DMS153 treated with DMSO at 0.1 percent for 48 hours (cell line): Measurements from ENCODE around the gene FHIT.

Experiments
- DNase-seq: peaks from one replicate; lab custom pipeline; 2025; ENCODE audit not compliant: unreplicated experiment; lab: John Stamatoyannopoulos, UW

The FHIT gene

DNA sequence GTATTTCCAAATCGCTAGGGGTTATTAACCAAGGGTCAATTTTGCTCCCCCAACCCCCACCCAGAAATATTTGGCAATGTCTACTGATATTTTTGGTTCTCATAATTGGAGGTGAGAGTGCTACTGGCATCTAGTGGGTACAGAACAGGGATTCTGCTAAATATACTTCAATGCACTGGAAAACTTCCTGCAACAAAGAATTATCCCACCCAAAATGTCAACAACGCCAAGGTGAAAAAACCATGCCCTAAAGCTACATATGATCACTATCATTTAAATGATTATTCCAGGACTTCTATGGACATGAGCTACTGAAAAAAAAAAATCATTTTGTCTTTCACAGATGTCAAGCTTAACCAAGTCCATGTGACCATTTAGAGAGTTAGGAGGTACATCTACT is 867.9 kb downstream of the FHIT start:
- DNase-seq, result no peak

DNA sequence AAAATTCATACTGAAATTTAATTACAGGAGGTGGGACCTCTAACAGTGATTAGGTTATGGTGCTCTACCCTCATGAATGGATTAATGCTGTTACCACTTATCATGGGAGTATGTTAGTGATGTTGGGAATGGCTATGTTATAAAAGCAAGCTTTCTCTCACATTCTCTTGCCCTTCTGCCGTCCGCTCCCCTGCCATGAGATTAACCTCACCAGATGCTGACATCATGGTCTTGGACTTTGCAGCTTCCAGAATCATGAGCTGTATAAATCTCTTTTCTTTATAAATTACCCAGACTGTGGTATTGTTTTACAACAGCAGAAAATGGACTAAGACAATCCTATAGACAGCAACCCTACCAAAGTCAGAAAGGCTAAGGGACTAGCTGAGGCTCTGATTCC is 884.8 kb downstream of the FHIT start:
- DNase-seq, result no peak

DNA sequence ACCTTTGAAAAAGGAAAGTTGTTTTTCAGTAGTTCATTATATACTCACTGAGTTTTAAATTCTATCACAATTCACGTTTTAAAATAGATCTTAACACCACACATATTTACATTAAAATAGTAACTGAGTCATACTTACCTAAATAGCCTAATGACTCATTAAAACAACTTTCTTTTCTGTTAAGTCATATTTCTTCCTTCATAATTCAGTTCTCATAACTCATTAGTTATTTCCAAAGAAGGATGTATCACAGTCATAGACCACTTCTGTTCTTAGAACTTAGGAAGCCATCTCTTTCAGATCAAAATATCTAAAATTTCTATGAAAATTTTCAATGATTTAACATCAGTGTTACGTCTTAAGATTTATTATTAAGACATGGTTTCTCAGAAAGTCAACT is 885.9 kb downstream of the FHIT start:
- DNase-seq, result no peak

DNA sequence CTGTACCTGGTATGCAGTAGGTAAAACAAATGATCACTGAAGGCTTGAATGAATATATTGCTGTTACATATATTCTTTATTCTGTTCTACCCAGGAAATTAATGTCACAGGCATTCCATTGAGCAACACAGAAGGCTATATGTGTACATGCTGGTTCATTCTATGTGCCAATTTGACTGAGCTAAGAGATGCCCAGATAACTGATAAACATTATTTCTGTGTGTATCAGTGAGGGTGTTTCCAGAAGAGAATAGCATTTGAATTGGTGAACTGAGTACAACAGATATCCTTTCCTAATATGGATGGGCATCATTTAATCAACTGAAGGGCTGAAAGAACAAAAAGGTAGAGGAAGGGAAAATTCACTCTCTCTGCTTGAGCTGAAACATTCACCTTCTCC is 886.8 kb downstream of the FHIT start:
- DNase-seq, result no peak

DNA sequence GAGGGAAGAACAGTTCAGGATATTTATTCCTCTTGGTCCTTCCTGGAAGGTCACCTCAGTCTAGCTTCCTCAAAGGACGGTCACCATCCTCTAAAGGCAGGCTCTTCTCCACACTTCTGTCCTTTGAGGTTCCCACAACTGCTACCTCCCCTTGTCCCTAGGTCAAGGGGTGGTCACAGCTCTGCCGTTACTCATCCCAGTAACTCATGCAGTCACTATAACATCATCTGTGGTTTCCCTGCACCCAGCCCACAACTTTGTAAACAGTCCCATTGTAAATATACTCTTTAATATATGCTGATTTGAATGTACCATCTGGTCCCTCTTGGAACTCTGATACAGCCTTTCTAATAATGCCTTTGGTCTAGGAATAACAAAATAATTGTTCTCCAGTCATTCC is 887.4 kb downstream of the FHIT start:
- no peak for DNase-seq

DNA sequence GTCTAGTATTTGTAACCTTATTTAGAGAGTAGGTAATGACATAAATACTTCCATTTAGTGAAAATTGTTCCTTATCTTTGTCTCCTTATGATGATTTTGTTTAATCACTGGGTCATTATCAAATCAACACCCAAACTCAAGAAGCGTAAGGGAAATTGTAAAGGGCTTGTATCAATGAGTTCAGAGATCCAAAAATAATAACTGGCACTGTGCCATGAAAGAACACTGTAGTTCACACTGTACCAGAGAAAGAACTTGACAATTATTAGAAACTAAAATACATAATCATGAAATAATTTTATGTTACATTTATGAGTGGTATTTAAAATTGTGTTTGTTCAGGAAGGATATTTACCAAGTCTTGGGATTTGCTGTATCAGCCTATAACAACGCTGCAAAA is 895.4 kb downstream of the FHIT start:
- DNase-seq, result no peak

DNA sequence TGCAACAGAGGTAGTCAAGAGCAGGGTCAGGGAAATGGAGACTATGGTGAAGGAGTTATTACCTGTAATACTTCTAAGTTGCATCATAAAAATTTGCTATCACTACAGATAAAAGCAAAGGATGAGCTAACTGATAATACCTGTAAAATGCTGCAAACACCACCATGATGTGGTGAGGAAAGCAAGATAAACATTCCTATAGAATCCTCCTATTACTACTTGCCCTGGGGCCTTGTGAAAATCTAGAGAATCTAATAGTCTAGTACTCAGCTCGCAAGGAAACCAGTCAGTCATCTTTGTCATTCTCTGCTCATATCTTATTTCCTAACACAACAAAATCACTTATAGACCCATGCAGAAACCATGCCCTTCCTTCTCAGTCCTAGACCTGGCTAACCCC is 899.8 kb downstream of the FHIT start:
- DNase-seq, result no peak

DNA sequence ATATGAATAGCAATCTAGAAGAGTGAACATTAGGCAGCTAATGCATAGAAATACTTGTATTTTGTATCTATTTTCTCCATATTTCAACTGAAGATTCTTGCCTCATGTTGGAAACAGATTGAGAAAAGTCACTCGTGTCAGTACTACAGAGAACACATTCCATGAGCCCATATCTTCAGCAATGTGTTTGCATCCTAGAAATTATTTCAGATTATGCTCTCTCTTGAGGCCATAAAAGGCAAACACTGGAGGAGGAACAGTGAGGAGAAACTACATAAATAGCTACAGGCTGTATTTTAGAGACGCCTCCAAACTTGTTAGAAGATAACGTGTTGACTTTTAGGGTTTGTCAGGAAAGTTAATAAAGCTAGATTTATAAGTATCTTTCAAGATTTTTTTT is 906.9 kb downstream of the FHIT start:
- no peak for DNase-seq

DNA sequence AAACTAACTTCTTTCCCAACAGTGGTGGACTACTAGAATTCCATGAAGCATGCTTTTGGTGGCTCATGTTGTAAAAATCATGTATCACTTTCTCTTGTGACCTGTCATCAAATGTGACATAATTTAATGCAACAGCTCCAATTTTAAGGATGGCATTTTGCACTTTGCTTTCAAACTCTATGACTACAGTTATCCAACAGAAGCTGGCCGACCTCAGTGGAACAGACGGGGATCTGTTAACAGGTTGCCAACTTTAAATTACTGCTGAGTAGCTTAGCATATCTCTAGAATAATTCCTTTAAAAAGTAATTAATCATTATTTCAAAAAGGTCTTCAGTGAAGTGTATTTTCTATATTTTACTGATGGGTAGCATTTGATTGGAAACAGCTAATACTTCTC is 907.4 kb downstream of the FHIT start:
- DNase-seq, result no peak

DNA sequence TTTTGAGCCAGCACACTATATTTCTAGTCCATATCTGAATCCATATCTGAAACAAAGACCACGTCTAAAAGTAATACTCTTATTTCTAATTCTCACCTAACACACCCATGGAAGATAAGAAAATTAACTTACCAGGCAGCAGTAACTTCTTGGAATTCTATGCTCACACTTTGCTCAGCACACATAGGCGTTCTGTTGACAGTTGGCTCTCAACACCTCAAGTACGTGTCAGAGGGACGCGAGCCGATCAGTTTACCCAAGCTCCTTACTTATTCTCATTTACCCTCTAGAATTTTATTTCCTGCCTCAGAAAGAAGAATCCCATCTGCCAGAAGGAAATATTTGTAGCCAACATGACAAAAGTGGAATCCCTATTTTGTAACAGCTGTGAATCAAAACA is 911.9 kb downstream of the FHIT start:
- no peak for DNase-seq

DNA sequence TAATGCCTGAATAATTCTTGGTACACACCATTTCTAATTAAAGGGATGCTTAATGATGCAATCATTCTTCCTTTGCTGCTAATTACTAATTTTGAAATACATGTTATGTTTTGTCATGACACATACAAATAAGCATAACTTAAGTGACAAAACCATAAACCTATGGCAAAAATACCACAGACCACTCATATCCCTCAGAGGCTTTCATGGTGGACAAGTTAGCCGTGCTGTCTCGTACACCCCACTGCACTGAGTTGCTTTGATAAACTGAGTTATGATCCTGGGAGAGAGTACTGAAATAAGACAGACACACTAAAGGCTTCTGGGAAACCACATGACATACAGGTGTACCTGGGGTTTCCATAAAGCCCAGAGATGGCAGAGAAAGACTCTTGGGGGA is 913.8 kb downstream of the FHIT start:
- DNase-seq, result no peak

DNA sequence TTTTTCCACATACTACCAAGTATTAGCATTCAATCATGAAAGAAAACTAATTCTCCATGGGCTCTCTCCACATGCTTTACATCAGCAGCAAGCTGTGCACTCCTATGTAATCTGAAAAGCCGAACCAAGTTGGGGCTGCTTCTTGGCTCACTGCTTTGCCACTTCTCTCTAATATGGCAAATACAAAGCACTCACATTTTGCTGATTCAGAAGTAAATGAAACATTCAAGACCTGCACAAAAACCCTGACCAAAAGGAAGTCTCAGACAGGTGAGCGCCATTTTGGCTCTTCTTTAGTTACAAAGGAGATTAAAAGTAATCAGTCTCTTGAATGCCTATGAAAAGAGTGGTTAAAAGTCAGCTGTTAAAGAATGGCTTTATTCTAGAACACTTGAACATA is 915.2 kb downstream of the FHIT start:
- no peak for DNase-seq

DNA sequence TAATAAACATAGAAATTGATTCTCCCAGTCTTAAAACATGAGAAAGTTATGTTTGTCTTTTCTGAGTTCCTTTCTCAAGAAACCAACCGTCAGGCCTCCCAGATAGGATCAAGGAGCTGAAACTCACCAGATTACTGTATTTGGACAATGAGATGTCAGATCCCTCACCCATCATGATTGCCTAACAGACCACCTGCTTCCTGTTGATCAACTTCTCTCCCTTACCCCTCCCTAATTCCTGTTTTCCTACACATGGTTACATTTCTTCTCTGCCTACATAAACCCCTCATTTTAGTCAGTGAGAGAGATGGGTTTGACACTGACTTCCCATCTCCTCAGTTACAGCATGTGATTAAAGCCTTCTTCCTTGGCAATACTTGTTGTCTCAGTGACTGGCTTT is 917.5 kb downstream of the FHIT start:
- DNase-seq, result no peak

DNA sequence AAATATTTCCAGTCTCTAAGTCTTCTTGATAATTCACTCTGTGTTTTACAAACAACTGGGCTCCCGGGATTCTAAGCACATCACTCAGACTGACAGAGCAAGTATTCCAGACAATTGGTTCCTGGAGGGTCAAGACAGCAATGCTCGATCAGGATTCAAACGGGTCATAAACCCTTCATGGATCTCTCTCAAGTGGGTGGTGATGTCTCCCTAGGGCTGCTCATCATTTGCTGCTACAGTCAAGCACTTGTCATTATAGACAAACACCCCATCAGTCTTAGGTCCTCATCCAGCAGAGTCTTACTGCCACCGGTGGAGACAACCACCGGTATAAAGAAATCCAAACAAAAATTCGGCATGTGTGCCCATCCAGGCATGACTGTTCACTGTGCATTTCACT is 921.1 kb downstream of the FHIT start:
- DNase-seq, result no peak

DNA sequence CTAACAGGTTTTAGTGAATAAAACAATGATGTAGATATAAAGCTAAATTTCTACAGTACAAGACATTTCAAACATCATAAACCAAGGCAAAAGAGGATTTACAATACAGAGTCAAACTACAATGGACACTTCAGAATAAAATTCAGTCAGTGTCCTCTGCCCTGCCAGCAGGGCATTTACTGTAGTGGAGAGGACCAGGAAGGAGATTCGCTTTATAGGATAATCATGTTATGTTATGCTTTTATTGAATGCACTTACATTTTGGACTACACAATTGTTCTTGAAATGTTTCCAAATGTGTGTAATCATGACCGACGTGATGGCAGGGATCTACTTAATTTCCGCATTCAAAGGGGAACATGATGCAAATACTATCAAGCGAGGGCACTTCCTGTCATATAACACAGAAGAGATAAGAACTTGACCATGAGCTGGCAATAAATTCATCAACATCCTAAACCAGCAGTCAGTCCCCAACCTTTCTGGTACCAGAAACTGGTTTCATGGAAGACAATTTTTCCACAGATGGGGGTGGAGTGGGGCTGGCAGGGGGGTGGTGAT is 925.6 kb downstream of the FHIT start:
- peak; percentile 8 for DNase-seq

DNA sequence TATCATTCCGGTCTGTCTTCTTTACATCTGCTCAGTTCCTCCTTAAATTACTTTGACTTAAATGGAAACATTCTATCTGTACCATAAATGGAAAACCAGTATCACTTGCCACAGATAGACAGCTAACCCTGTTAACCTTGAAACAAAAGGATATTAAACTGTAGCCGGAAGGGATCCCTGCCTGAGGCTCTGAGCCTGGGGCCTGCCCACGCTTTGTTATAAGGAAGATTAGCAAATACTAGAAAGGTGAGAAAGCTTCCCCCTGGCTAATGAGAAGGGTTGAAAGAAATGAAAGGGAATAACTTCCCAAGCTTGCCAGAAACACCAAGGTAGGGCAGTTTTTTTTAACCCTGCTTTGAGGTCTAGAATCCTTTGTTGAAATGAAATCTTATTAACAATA is 927.6 kb downstream of the FHIT start:
- no peak for DNase-seq

DNA sequence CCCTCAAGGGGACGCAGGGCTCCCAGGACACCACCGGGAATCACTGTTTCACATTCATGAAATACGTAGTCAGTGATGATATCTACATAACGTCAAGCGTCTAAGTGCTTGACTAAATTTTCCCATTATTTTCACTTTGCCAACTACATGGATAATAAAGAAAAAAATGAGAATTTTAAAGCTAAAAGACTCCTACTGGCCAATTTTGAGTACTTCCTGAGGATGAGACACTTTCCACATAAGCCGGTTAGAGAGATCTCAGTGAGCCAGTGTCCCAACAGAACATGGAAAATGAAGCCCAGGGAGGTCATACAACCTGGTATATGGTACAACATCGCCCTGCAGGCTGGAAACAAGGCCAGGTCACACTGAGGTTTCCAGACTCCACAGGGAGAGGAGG is 928.1 kb downstream of the FHIT start:
- DNase-seq, result no peak

DNA sequence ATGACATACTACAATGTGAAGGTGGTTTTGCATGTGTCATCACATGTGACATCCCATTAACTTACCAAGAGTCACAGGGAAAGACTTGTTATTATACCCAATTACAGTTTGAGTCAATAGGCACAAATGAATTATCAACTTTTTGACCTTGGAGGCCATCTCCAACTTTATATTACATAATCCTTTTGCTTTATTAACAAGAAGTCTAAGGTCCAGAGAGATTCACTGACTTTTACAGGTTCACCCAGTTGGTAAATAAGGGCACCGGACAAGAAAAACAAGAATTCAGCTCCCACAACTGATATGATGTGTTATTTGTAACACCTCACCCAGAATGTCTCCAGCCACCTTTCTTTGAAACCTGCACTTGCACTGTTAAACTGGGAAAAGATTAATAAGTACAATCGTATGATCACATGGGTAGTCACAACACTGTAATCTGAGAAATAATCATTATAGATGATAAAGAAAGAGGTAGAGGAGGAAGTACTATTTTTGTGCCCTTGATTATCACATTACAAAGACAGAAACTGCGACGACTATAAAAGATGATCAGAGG is 928.9 kb downstream of the FHIT start:
- no peak for DNase-seq

DNA sequence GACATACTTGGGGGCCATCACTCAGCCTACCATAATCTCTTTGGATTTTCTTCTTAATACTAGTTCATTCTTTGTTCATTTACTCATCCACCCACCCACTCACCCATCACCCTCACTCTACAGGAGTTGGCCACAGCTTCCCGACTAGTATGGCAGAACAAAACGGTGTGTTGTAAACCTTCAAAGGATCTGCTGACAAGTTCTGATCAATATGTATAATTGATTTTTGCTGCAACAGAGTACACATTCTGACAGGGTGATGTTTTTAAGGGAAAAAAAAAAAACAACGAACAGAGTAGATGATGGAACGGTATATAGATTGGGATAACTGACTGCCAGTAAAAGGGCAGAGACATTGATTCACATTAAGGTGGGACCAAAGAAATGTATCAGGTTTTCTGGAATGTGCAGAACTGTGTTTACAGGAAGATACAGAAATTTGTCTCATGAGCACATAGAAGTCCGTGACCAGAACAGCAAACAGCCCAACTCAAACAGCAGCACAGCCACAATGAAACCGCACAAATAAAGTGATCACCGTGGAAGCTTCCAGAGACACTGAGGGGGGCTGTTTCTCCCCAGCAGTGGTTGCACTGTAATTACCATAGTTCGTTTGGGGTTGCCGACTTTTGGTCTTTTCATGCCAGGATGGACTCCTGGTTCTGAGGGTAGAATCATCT is 931.9 kb downstream of the FHIT start:
- no peak for DNase-seq

DNA sequence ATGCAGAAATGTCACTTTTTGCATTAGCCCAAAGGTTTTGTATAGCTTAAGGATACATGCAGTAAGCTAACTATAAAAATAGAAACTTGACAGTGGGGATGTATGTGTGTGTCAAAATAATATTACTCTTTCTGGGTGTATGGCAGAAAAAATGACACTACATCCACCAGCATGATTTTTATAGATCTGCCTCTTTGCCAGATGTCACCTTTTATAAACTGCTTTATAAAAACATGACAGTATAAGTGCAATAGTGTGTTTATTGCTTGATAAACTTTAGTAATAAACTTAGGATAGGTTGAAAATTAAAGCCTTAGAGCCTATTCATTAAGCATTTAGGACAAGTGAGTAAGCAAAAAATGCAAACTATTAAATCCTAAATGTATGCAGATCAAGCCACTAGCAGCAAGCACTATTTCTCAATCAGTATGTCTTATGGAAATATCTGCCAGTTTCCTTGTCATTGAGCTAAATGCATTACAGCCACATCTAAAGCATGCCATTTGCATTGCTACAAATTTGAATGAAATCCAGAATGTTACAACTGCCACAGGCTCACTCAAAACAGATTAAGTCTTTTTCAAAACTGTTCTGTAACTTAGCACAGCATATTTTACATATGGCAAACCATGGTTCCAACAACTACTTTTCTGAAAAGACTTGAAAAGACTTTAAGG is 935.0 kb downstream of the FHIT start:
- no peak for DNase-seq

DNA sequence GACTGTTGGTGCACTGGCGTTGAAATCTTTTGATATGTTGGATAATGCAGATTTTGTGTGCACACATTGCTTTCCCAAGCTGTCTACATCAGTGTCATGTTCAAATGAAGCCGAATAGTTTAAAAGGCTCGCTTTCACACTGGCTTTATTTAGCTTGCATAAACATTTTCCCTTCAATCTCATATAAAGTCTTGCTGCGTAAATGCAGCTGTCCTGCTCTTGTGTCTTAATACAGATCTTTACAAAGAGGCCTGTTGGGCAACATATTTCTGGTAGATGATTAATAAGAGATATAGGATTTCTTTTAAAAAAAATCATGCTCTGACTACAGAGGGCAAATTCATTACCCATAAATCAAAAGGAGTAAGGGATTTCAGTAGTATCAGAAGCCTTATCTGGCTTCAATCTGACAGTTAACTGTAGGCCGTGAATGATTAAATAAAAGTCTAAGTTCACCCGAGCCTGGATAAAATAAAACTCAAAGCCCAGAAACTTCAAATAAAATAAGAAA is 937.2 kb downstream of the FHIT start:
- no peak for DNase-seq

DNA sequence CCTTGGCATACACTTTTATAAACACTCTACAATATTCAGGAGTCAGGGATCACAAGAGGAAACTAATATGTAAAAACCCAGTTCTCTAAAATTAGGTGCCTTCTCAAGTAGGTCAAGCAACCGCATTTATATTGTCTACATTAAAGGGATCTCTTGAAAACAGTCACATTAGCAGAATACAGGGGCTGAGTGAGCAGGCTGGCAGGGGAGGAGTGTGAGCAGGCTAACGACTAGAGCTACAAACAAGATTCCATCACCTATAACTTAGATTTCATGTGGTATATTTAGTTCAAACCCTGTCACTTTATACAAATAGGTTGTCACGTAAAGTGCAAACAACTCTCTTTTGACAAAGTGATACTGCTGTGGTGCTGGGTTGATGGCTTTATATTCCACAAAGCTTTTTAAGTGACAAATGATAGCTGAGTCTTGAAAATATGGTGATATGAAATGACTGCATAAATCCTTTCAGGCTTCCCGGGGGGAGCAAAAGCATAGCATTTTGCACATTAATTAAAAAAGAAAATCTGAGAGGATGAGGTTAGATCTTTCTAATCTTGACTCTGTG is 937.9 kb downstream of the FHIT start:
- DNase-seq, result no peak
